AG04449 (cell line): ENCODE data around the gene AOPEP.

Experiments
- CTCF ChIA-PET: fragments of 350-600 bp; formaldehyde crosslinking; extraction: SDS; loops from one replicate; lab custom pipeline; 2021; ENCODE audit warnings: antibody characterized with exemption; lab: Yijun Ruan, JAX
- POLR2A ChIA-PET: fragments of 400-600, 350-600 bp; formaldehyde crosslinking; extraction: SDS; loops from one replicate; lab custom pipeline; 2020; ENCODE audit warnings: antibody characterized with exemption, inconsistent platforms; lab: Yijun Ruan, JAX
- DNase-seq: peaks from one replicate; pipeline ENCODE4 v3.0.0-alpha.2; 2010; ENCODE audit warnings: low read depth, low spot score
- H3K4me3 ChIP-seq: 2 replicates; pipeline ENCODE4 v1.5.1; 2011; ENCODE audit warnings: low read depth, mild to moderate bottlenecking, control low read depth, low read length
- CTCF ChIP-seq: IDR thresholded peaks from one replicate; pipeline ENCODE4 v1.5.1; 2011; ENCODE audit warnings: mild to moderate bottlenecking, moderate library complexity, low read length, control low read depth, inconsistent platforms; ENCODE audit not compliant: insufficient read depth; ENCODE audit errors: missing control alignments

Gene AOPEP

GRCh38 chr9:95037789-95038521 lies 311.5 kb downstream of the AOPEP start:
- TF ChIP-seq CTCF: no peak
- no peak for DNase-seq
- POLR2A ChIA-PET: no interaction called here
- CTCF ChIA-PET: interaction anchor here (0.7 to 2.2 kb wide), 4 partner anchors 11 to 356 kb away, joined by 3 to 14 read pairs (median 5); no protein-coding TSS in a partner anchor
- no peak overlapping the region for H3K4me3 ChIP-seq

- CTCF ChIA-PET: interaction anchor here (2.1 to 2.2 kb wide), 2 partner anchors 11 to 14 kb away, joined by 7 to 14 read pairs; no protein-coding TSS in a partner anchor
- no peak overlapping the region for H3K4me3 ChIP-seq
- TF ChIP-seq CTCF: no peak
- no peak for DNase-seq
- POLR2A ChIA-PET: no interaction called here
Measured at GRCh38 chr9:95038666-95039065, 312.2 kb downstream of the AOPEP start.

- ChIA-PET POLR2A (no interaction called here), CTCF (interaction anchor here (1.2 to 1.5 kb wide), 3 partner anchors 14 to 256 kb away, joined by 3 to 4 read pairs (median 3); no protein-coding TSS in a partner anchor)
Measured at GRCh38 chr9:95040106-95040505, 313.6 kb downstream of the AOPEP start.

GRCh38 chr9:95043826-95044225 lies 317.3 kb downstream of the AOPEP start:
- H3K4me3 ChIP-seq: no peak overlapping the region
- CTCF ChIA-PET: interaction anchor here (1.0 kb wide), 1 partner anchor 87 kb away, joined by 3 read pairs; no protein-coding TSS in a partner anchor
- no peak for TF ChIP-seq CTCF
- POLR2A ChIA-PET: interaction anchor here (0.6 to 0.7 kb wide), 2 partner anchors 85 to 231 kb away, joined by 3 read pairs; no protein-coding TSS in a partner anchor
- no peak for DNase-seq

More at GRCh38 chr9:95040106-95040505, 313.6 kb downstream of the AOPEP start:
- no peak overlapping the region for H3K4me3 ChIP-seq
- TF ChIP-seq CTCF: no peak
- DNase-seq: no peak

- ChIA-PET CTCF (interaction anchor here (1.1 kb wide), 1 partner anchor 365 kb away, joined by 3 read pairs; no protein-coding TSS in a partner anchor), POLR2A (no interaction called here)
- TF ChIP-seq CTCF: no peak
- no peak overlapping the region for H3K4me3 ChIP-seq
- no peak for DNase-seq
Measured at GRCh38 chr9:95044731-95045508, 318.4 kb downstream of the AOPEP start.

- H3K4me3 ChIP-seq: no peak overlapping the region
- CTCF ChIA-PET: interaction anchor here (1.1 to 1.3 kb wide), 2 partner anchors 86 to 365 kb away, joined by 3 to 5 read pairs; no protein-coding TSS in a partner anchor
- no peak for DNase-seq
- TF ChIP-seq CTCF: no peak
- POLR2A ChIA-PET: interaction anchor here (0.9 kb wide), 1 partner anchor 16 kb away, joined by 3 read pairs; no protein-coding TSS in a partner anchor
Measured at GRCh38 chr9:95045751-95046150, 319.3 kb downstream of the AOPEP start.
